B cell (primary cell): Measurements from ENCODE around the gene MYLK4. TPM values are rescaled to one million over a fixed set of nuclear protein-coding genes. Genes with fewer than 3 reads are reported as not detected.

Experiments
- ATAC-seq: fragments of 200-7000 bp; cut with Tn5 transposase; one replicate; pipeline ENCODE4 v1.10.0; 2021; ENCODE audit warnings: low read depth, mild to moderate bottlenecking, moderate number of reproducible peaks, moderate library complexity
- CTCF ChIA-PET: fragments of 350-600 bp; sonication (Branson Sonifier 250); formaldehyde crosslinking; loops from one replicate; lab custom pipeline; 2021; ENCODE audit warnings: antibody characterized with exemption, inconsistent platforms; lab: Charles Lee
- POLR2A ChIA-PET: fragments of 350-600 bp; sonication (Branson Sonifier 250); formaldehyde crosslinking; loops from one replicate; lab custom pipeline; 2021; ENCODE audit warnings: antibody characterized with exemption; lab: Charles Lee
- DNase-seq: peaks from one replicate; pipeline ENCODE4 v3.0.0; 2013
- H2AFZ ChIP-seq: 2 replicates; pipeline ENCODE4 v1.6.1; 2012; ENCODE audit warnings: mild to moderate bottlenecking, low read depth, low read length; ENCODE audit not compliant: insufficient read depth, poor library complexity, severe bottlenecking
- H3K27ac ChIP-seq, 2 donors: 1 replicate in 1 of 2; 2 replicates in 1 of 2; pipeline ENCODE4 v1.5.1; 2012 to 2013; ENCODE audit warnings: low read length in 2 of 2, mild to moderate bottlenecking in 2 of 2, moderate library complexity in 1 of 2
- H3K27me3 ChIP-seq, 4 experiments: fragments of 200-600 bp in 1 of 4; sonication (generic) in 1 of 4; replicated peaks in 1 of 4; 1 replicate in 2 of 4; 2 replicates in 2 of 4; pipeline versions ENCODE4 v1.6.1 to v1.7.0; 2013 to 2016; ENCODE audit warnings: low read length in 3 of 4, mild to moderate bottlenecking in 2 of 4, mixed read lengths in 1 of 4, moderate library complexity in 1 of 4; ENCODE audit not compliant: insufficient read depth in 4 of 4, control insufficient read depth in 3 of 4; ENCODE audit errors: control extremely low read depth in 1 of 4
- H3K36me3 ChIP-seq, 2 experiments: replicated peaks in 1 of 2; 1 replicate in 1 of 2; 2 replicates in 1 of 2; pipeline versions ENCODE4 v1.6.1 to v1.7.1; 2013; ENCODE audit warnings: low read length in 1 of 2; ENCODE audit not compliant: insufficient read depth in 2 of 2, control insufficient read depth in 1 of 2; ENCODE audit errors: control extremely low read depth in 1 of 2, extremely low read depth in 1 of 2
- H3K4me1 ChIP-seq, 2 donors: fragments of 200-600 bp in 1 of 2; sonication (generic) in 1 of 2; 1 replicate in 1 of 2; 2 replicates in 1 of 2; pipeline versions ENCODE4 v1.5.1 to v1.6.1; 2013 to 2017; ENCODE audit warnings: low read length in 2 of 2; ENCODE audit not compliant: control insufficient read depth in 2 of 2, insufficient read depth in 2 of 2
- H3K4me2 ChIP-seq: replicated peaks from 2 replicates; pipeline ENCODE3; 2012; ENCODE audit warnings: mild to moderate bottlenecking, low read depth, low read length; ENCODE audit not compliant: poor library complexity, severe bottlenecking
- H3K4me3 ChIP-seq, 5 experiments: fragments of 200-600 bp in 1 of 5; sonication (generic) in 1 of 5; 1 replicate in 3 of 5; 2 replicates in 2 of 5; pipeline versions ENCODE4 v1.5.1 to v1.7.0; 2011 to 2016; ENCODE audit warnings: low read length in 4 of 5, mild to moderate bottlenecking in 4 of 5, low read depth in 2 of 5, control low read depth in 1 of 5, moderate library complexity in 1 of 5; ENCODE audit not compliant: insufficient read depth in 1 of 5; ENCODE audit errors: control extremely low read depth in 1 of 5, extremely low read depth in 1 of 5
- H3K79me2 ChIP-seq: fragments of 200-600 bp; sonication (generic); one replicate; pipeline ENCODE4 v1.6.0; 2016; ENCODE audit warnings: low read length; ENCODE audit not compliant: control insufficient read depth, insufficient read depth
- H3K9ac ChIP-seq: fragments of 200-600 bp; sonication (generic); 2 replicates; pipeline ENCODE4 v1.6.1; 2017; ENCODE audit warnings: mild to moderate bottlenecking, low read length, moderate library complexity
- H3K9me3 ChIP-seq, 3 donors: one replicate each; pipeline versions ENCODE4 v1.6.1 to v1.7.1; 2013; ENCODE audit warnings: low read length in 2 of 3; ENCODE audit not compliant: control insufficient read depth in 2 of 3, insufficient read depth in 1 of 3; ENCODE audit errors: control extremely low read depth in 1 of 3
- H4K20me1 ChIP-seq: 2 replicates; pipeline ENCODE4 v1.6.0; 2012; ENCODE audit warnings: mild to moderate bottlenecking, low read length; ENCODE audit not compliant: insufficient read depth, control insufficient read depth, poor library complexity, severe bottlenecking
- H3K27ac Mint-ChIP-seq: one replicate; pipeline ENCODE4 v1.8.0; 2021; ENCODE audit warnings: mixed read lengths
- H3K27me3 Mint-ChIP-seq: one replicate; pipeline ENCODE4 v1.8.0; 2021; ENCODE audit warnings: mixed read lengths
- H3K4me1 Mint-ChIP-seq: one replicate; pipeline ENCODE4 v1.8.0; 2021; ENCODE audit warnings: mixed read lengths
- H3K4me3 Mint-ChIP-seq: one replicate; pipeline ENCODE4 v1.8.0; 2021; ENCODE audit warnings: mixed read lengths
- H3K9me3 Mint-ChIP-seq: one replicate; pipeline ENCODE4 v1.8.0; 2022; ENCODE audit warnings: mixed read lengths; ENCODE audit not compliant: insufficient read depth
- EZH2 ChIP-seq: IDR thresholded peaks from 2 replicates; pipeline ENCODE4 v1.6.1; 2012; ENCODE audit warnings: borderline replicate concordance, low read depth, mild to moderate bottlenecking, moderate library complexity, low read length; ENCODE audit not compliant: insufficient read depth, poor library complexity, severe bottlenecking
- WGBS: methylation state at CpG from one replicate; pipeline ENCODE4 v1.1.5; 2013; ENCODE audit warnings: missing lambda C conversion rate; ENCODE audit not compliant: insufficient coverage; 5-methylcytosine and 5-hydroxymethylcytosine counted together
- intact Hi-C: fragments of 100-400 bp; cut with micrococcal nuclease; formaldehyde crosslinking; loops from one replicate; pipeline ENCODE4 v1.10.0; 2022
- polyA plus RNA-seq: library from polyadenylated mRNA; depleted of rRNA; stranded (reverse); fragments of >200 nt; gene quantifications from 2 replicates; pipeline ENCODE4 v1.2.3, GENCODE V29; 2012
- total RNA-seq, 2 donors: library from RNA; stranded (reverse); fragments of 120-200 nt in 1 of 2; gene quantifications; 1 replicate in 1 of 2; 2 replicates in 1 of 2; pipeline versions ENCODE4 v1.2.3 to v1.2.4, GENCODE V29; 2013 to 2022
- TF ChIP-seq, protein P1 (sequence below): fragments of 200-600 bp; IDR thresholded peaks from one replicate; pipeline ENCODE4 v1.8.0; 2022; ENCODE audit warnings: antibody characterized with exemption, mild to moderate bottlenecking

MYLK4 gene
- total and polyA plus RNA-seq, 2 donors (not counting 1 experiment from before 2014, with no cell fraction given): 0.51 to 1.2 TPM

DNA sequence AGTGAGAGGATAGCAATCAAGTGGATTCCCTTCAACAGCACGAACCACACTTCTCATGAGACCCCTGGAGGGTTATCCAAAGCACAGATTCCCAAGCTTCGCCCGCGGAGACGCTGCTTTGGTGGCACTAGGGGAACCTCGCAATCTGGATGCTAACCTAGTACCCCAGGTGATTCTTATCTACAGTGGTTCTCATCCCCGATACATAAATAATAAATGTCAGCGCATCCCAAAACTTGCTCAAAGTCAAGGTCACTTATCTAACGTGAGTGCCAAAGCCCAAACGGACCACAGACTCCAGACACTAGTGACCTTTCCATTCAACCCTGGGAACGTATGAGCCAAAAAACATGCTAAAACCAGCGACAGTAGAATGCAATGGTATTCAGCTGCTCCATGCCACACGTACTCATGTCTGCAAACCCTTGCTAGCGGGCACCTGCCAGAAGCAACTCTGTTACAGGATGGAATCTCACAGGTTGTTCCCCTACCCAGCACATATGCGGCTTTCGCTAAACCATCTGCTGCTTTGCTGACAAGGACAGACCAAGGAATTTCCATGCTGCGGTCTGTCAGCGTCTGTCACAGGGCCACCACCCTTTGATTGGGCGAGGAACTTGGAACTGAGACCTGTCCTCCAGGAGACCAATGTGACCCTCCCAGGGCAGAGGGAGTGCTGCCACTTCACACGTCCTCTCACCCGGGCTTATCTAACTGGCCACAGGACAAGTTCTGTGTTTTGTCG lies 16.8 kb downstream of the MYLK4 start:
- Histone ChIP-seq H3K9me3 (peaks cover 1 to 18% (median 18%) of the 10 kb centered on the region in 3 donors), H3K4me1 (peaks cover 10 to 14% of the 10 kb centered on the region in 2 donors), H3K27me3 (no peaks in the 10 kb centered on the region), H3K4me3 (no peak overlapping the region), H4K20me1 (no peaks in the 10 kb centered on the region), H3K9ac (peak overlapping the region; percentile 16), H3K79me2 (no peaks in the 10 kb centered on the region), H3K4me2 (peak overlapping the region; percentile 39), H3K27ac (peak overlapping the region; percentile 62 to 88), H2AFZ (peak overlapping the region; percentile 67), H3K36me3 (no peaks in the 10 kb centered on the region)
- ATAC-seq (no peak), DNase-seq (no peak)
- Mint-ChIP-seq H3K27me3 (no peaks in the 10 kb centered on the region), H3K4me1 (peaks cover 13% of the 10 kb centered on the region), H3K4me3 (no peak overlapping the region), H3K9me3 (peaks cover 2% of the 10 kb centered on the region), H3K27ac (peak overlapping the region; percentile 87)
- ChIA-PET CTCF (interaction anchor here (0.7 to 2.2 kb wide), 7 partner anchors 13 to 99 kb away, joined by 3 to 14 read pairs (median 4); partner anchors contain the start of genes MYLK4 and WRNIP1), POLR2A (no interaction called here)
- 96% methylated on average over 18 of the region's 22 CpGs for WGBS
- intact Hi-C loops: loop anchor here (1.0 to 10.0 kb wide), 2 partner anchors 30 to 489 kb away; partner anchors contain the start of gene GMDS
- no peak for TF ChIP-seq EZH2

DNA sequence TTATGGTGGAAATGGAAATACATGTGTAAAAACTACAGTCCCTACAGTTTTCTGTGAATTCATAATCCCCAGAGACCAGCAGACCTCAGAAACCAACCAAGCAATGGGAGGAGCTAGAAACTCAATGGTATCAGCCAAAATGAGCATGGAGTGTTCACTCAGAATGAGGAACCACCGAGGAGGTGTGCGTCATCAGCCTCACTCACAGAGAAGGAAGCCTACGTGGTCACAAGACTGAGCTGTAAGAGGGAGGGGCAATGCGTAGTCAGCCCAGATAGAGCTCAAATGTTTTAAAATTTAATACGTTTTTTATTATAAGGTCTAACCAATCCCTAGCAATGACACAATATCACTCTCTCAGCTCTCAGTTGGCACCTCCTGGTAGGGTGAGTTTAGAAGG lies 17.4 kb downstream of the MYLK4 start:
- H3K27ac ChIP-seq: peak overlapping the region; percentile 62 to 88
- WGBS: no CpG with 5 or more reads among the region's 5 CpGs
- H3K4me1 ChIP-seq: peaks cover 10 to 14% of the 10 kb centered on the region in 2 donors
- peaks cover 1 to 18% (median 18%) of the 10 kb centered on the region in 3 donors for H3K9me3 ChIP-seq
- peak overlapping the region; percentile 39 for H3K4me2 ChIP-seq
- peaks cover 13% of the 10 kb centered on the region for H3K4me1 Mint-ChIP-seq
- peaks cover 2% of the 10 kb centered on the region for H3K9me3 Mint-ChIP-seq
- no peaks in the 10 kb centered on the region for H3K36me3 ChIP-seq
- peak overlapping the region; percentile 14 for H3K4me3 Mint-ChIP-seq
- intact Hi-C loops: loop anchor here (1.0 to 10.0 kb wide), 2 partner anchors 31 to 489 kb away; partner anchors contain the start of gene GMDS
- DNase-seq (peak; percentile 91), ATAC-seq (peak; percentile 98)
- H3K79me2 ChIP-seq: no peaks in the 10 kb centered on the region
- POLR2A ChIA-PET: no interaction called here
- no peaks in the 10 kb centered on the region for H3K27me3 ChIP-seq
- no peaks in the 10 kb centered on the region for H4K20me1 ChIP-seq
- H3K9ac ChIP-seq: peak overlapping the region; percentile 16
- CTCF ChIA-PET: interaction anchor here (0.7 to 2.2 kb wide), 7 partner anchors 9 to 99 kb away, joined by 3 to 14 read pairs (median 3); partner anchors contain the start of genes MYLK4 and WRNIP1
- TF ChIP-seq, protein P1, sequence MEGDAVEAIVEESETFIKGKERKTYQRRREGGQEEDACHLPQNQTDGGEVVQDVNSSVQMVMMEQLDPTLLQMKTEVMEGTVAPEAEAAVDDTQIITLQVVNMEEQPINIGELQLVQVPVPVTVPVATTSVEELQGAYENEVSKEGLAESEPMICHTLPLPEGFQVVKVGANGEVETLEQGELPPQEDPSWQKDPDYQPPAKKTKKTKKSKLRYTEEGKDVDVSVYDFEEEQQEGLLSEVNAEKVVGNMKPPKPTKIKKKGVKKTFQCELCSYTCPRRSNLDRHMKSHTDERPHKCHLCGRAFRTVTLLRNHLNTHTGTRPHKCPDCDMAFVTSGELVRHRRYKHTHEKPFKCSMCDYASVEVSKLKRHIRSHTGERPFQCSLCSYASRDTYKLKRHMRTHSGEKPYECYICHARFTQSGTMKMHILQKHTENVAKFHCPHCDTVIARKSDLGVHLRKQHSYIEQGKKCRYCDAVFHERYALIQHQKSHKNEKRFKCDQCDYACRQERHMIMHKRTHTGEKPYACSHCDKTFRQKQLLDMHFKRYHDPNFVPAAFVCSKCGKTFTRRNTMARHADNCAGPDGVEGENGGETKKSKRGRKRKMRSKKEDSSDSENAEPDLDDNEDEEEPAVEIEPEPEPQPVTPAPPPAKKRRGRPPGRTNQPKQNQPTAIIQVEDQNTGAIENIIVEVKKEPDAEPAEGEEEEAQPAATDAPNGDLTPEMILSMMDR: no peak
- TF ChIP-seq EZH2: no peak
- no peak overlapping the region for H3K4me3 ChIP-seq
- peak overlapping the region; percentile 67 for H2AFZ ChIP-seq
- H3K27ac Mint-ChIP-seq: peak overlapping the region; percentile 87
- no peaks in the 10 kb centered on the region for H3K27me3 Mint-ChIP-seq
